DOHH2 (cell line): ENCODE measurements around the gene TPPP3.

Experiments used
- EZH2phosphoT487 ChIP-seq: fragments of 200-600 bp; sonication (generic); IDR thresholded peaks from 2 replicates; pipeline ENCODE4 v1.6.1; 2017; ENCODE audit warnings: borderline replicate concordance, mild to moderate bottlenecking, antibody characterized with exemption, low read length, moderate library complexity, mixed read lengths
- TF ChIP-seq, protein P1 (sequence below): fragments of 200-600 bp; sonication (generic); IDR thresholded peaks from one replicate; pipeline ENCODE4 v1.5.1; 2014; ENCODE audit warnings: antibody characterized with exemption, mild to moderate bottlenecking, low read depth, low read length; ENCODE audit not compliant: poor library complexity, severe bottlenecking

DNA sequence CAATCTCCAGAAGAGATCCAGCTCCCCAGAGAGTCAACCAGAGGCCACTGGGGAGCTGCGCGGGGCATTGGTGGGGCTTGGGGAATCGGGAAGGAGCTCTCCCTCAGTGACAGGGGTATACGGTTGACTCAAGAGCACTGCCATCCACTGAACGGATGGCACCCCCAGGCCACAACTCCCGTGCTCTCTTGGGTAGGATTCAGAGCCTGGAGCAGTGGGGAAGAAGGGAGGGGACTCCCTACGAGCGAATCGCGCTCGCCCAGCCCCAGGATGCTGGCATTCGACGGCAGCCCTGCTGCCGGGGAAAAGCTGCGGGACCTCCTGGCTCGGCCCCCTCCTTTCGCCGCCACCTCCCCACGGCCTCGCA lies 473 bp upstream of the TPPP3 start:
- TF ChIP-seq EZH2phosphoT487 = no peak
- TF ChIP-seq, protein P1, sequence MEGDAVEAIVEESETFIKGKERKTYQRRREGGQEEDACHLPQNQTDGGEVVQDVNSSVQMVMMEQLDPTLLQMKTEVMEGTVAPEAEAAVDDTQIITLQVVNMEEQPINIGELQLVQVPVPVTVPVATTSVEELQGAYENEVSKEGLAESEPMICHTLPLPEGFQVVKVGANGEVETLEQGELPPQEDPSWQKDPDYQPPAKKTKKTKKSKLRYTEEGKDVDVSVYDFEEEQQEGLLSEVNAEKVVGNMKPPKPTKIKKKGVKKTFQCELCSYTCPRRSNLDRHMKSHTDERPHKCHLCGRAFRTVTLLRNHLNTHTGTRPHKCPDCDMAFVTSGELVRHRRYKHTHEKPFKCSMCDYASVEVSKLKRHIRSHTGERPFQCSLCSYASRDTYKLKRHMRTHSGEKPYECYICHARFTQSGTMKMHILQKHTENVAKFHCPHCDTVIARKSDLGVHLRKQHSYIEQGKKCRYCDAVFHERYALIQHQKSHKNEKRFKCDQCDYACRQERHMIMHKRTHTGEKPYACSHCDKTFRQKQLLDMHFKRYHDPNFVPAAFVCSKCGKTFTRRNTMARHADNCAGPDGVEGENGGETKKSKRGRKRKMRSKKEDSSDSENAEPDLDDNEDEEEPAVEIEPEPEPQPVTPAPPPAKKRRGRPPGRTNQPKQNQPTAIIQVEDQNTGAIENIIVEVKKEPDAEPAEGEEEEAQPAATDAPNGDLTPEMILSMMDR = no peak
